Neural progenitor cell (in vitro differentiated cells): Measurements from ENCODE around the gene CCDC102B.

Source experiments
- EZH2 ChIP-seq: fragments of 200-600 bp; sonication (generic); IDR thresholded peaks from 2 replicates; pipeline ENCODE4 v1.6.1; 2017; ENCODE audit warnings: antibody characterized with exemption, mild to moderate bottlenecking, moderate library complexity
- TF ChIP-seq, protein P1 (sequence below): fragments of 200-600 bp; sonication (generic); IDR thresholded peaks from 2 replicates; pipeline ENCODE4 v1.5.1; 2017; ENCODE audit warnings: antibody characterized with exemption, mild to moderate bottlenecking

GRCh38 chr18:68942230-68942629 lies 144.3 kb downstream of the CCDC102B start:
- TF ChIP-seq, protein P1, sequence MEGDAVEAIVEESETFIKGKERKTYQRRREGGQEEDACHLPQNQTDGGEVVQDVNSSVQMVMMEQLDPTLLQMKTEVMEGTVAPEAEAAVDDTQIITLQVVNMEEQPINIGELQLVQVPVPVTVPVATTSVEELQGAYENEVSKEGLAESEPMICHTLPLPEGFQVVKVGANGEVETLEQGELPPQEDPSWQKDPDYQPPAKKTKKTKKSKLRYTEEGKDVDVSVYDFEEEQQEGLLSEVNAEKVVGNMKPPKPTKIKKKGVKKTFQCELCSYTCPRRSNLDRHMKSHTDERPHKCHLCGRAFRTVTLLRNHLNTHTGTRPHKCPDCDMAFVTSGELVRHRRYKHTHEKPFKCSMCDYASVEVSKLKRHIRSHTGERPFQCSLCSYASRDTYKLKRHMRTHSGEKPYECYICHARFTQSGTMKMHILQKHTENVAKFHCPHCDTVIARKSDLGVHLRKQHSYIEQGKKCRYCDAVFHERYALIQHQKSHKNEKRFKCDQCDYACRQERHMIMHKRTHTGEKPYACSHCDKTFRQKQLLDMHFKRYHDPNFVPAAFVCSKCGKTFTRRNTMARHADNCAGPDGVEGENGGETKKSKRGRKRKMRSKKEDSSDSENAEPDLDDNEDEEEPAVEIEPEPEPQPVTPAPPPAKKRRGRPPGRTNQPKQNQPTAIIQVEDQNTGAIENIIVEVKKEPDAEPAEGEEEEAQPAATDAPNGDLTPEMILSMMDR, result no peak
- no peak for TF ChIP-seq EZH2
